AG09309 (cell line): ENCODE data around the gene STK32B.

ENCODE experiments used
- DNase-seq: peaks from one replicate; pipeline ENCODE4 v3.0.0-alpha.2; 2010; ENCODE audit warnings: low read depth
- H3K4me3 ChIP-seq: 2 replicates; pipeline ENCODE4 v1.5.1; 2011; ENCODE audit warnings: mild to moderate bottlenecking, low read depth, low read length, moderate library complexity; ENCODE audit not compliant: control insufficient read depth
- CTCF ChIP-seq: IDR thresholded peaks from 2 replicates; pipeline ENCODE4 v1.5.1; 2011; ENCODE audit warnings: mild to moderate bottlenecking, low read depth, low read length, inconsistent platforms; ENCODE audit not compliant: insufficient read depth, control insufficient read depth; ENCODE audit errors: missing control alignments

STK32B gene

GRCh38 chr4:5133201-5133600 is 81.9 kb downstream of the STK32B start:
- no peak overlapping the region for H3K4me3 ChIP-seq
- no peak for TF ChIP-seq CTCF
- no peak for DNase-seq

- no peak overlapping the region for H3K4me3 ChIP-seq
- no peak for DNase-seq
- no peak for TF ChIP-seq CTCF
These were observed 82.8 kb downstream of the STK32B start for GRCh38 chr4:5133933-5134594.

- no peak overlapping the region for H3K4me3 ChIP-seq
- DNase-seq, result no peak
- TF ChIP-seq CTCF, result no peak
These were observed 83.3 kb downstream of the STK32B start for GRCh38 chr4:5134620-5135019.

GRCh38 chr4:5137226-5137625 is 85.9 kb downstream of the STK32B start:
- H3K4me3 ChIP-seq, result no peak overlapping the region
- TF ChIP-seq CTCF, result no peak
- no peak for DNase-seq

- no peak for DNase-seq
- H3K4me3 ChIP-seq, result no peak overlapping the region
- TF ChIP-seq CTCF, result no peak
These were observed 86.6 kb downstream of the STK32B start for GRCh38 chr4:5137927-5138326.

GRCh38 chr4:5138389-5138788 is 87.1 kb downstream of the STK32B start:
- no peak for TF ChIP-seq CTCF
- no peak for DNase-seq
- H3K4me3 ChIP-seq, result no peak overlapping the region
